Natural killer cell treated with Interleukin-12 subunit alpha and Interleukin-12 subunit beta and Interleukin-15 and Interleukin-18, amount 100 ng/mL, for 72 hours (primary cell): ENCODE results near the gene NDUFAF2. TPM values are rescaled to one million over a fixed set of nuclear protein-coding genes. Genes with fewer than 3 reads are reported as not detected.
"Not testable (repeated sequence)": the region's sequence is repeated elsewhere in the genome, so short reads cannot be mapped to it uniquely, and the experiment has no call there.

Experiments
- ATAC-seq, 2 donors: fragments of 150-1000 bp; cut with Tn5 transposase in 1 of 2; sonication (Bioruptor Pico), chemical (Tn5 transposase) in 1 of 2; 2 replicates each; pipeline ENCODE4 v1.10.0; 2021
- DNase-seq: peaks from one replicate; pipeline ENCODE4 v3.0.0; 2022; ENCODE audit warnings: low spot score
- H3K27ac Mint-ChIP-seq, 2 donors: 1 replicate in 1 of 2; 2 replicates in 1 of 2; pipeline ENCODE4 v1.8.0; 2022; ENCODE audit warnings: mixed read lengths in 2 of 2, mild to moderate bottlenecking in 1 of 2, moderate library complexity in 1 of 2
- H3K27me3 Mint-ChIP-seq, 2 donors: 1 replicate in 1 of 2; 2 replicates in 1 of 2; pipeline ENCODE4 v1.8.0; 2022; ENCODE audit warnings: mixed read lengths in 2 of 2
- H3K36me3 Mint-ChIP-seq: one replicate; pipeline ENCODE4 v1.8.0; 2022; ENCODE audit warnings: mixed read lengths
- H3K4me1 Mint-ChIP-seq, 2 donors: 1 replicate in 1 of 2; 2 replicates in 1 of 2; pipeline ENCODE4 v1.8.0; 2022; ENCODE audit warnings: low read depth in 2 of 2, mixed read lengths in 2 of 2, mild to moderate bottlenecking in 1 of 2
- H3K4me3 Mint-ChIP-seq: one replicate; pipeline ENCODE4 v1.8.0; 2022; ENCODE audit warnings: mixed read lengths
- H3K9me3 Mint-ChIP-seq: 2 replicates; pipeline ENCODE4 v1.8.0; 2022; ENCODE audit warnings: mixed read lengths
- total RNA-seq, 2 donors: library from RNA; stranded (reverse); gene quantifications; one replicate each; pipeline ENCODE4 v1.2.3, GENCODE V29; 2022

The NDUFAF2 gene
- total RNA-seq, 2 donors from 2014 or later, result 18.6 to 29.3 TPM

- no peaks in the 10 kb centered on the region for H3K27me3 Mint-ChIP-seq
- DNase-seq, result no peak
- no peak overlapping the region for H3K27ac Mint-ChIP-seq
- peaks cover under 1% of the 10 kb centered on the region for H3K36me3 Mint-ChIP-seq
- peaks cover 4 to 5% of the 10 kb centered on the region in 2 donors for H3K4me1 Mint-ChIP-seq
- H3K9me3 Mint-ChIP-seq, result no peaks in the 10 kb centered on the region
- no peak overlapping the region for H3K4me3 Mint-ChIP-seq
- no peak for ATAC-seq
These were observed 15.6 kb downstream of the NDUFAF2 start for GRCh38 chr5:60960591-60960990.

GRCh38 chr5:60961685-60962084 lies 16.7 kb downstream of the NDUFAF2 start:
- Mint-ChIP-seq H3K4me1 (peaks cover 4 to 5% of the 10 kb centered on the region in 2 donors), H3K27me3 (no peaks in the 10 kb centered on the region), H3K9me3 (no peaks in the 10 kb centered on the region), H3K27ac (no peak overlapping the region), H3K4me3 (no peak overlapping the region), H3K36me3 (peaks cover 8% of the 10 kb centered on the region)
- no peak for ATAC-seq
- no peak for DNase-seq

GRCh38 chr5:60972231-60972630 lies 27.2 kb downstream of the NDUFAF2 start:
- H3K36me3 Mint-ChIP-seq, result peaks cover 32% of the 10 kb centered on the region
- no peak overlapping the region for H3K27ac Mint-ChIP-seq
- peaks cover 2% of the 10 kb centered on the region for H3K9me3 Mint-ChIP-seq
- no peak overlapping the region for H3K4me3 Mint-ChIP-seq
- H3K27me3 Mint-ChIP-seq, result no peaks in the 10 kb centered on the region
- H3K4me1 Mint-ChIP-seq, result peaks cover 11 to 12% of the 10 kb centered on the region in 2 donors
- DNase-seq, result no peak
- peak; percentile 73 to 83 for ATAC-seq

GRCh38 chr5:60977956-60978737 lies 33.1 kb downstream of the NDUFAF2 start:
- ATAC-seq, result no peak
- Mint-ChIP-seq H3K27me3 (no peaks in the 10 kb centered on the region), H3K36me3 (peaks cover 24% of the 10 kb centered on the region), H3K27ac (no peak overlapping the region), H3K4me1 (peaks cover 5 to 8% of the 10 kb centered on the region in 2 donors), H3K4me3 (no peak overlapping the region), H3K9me3 (peaks cover 9% of the 10 kb centered on the region)
- DNase-seq, result no peak

GRCh38 chr5:60978968-60979367 lies 34.0 kb downstream of the NDUFAF2 start:
- H3K36me3 Mint-ChIP-seq, result peaks cover 24% of the 10 kb centered on the region
- peaks cover 9% of the 10 kb centered on the region for H3K9me3 Mint-ChIP-seq
- DNase-seq, result no peak
- ATAC-seq, result no peak
- H3K4me3 Mint-ChIP-seq, result no peak overlapping the region
- H3K27me3 Mint-ChIP-seq, result no peaks in the 10 kb centered on the region
- H3K27ac Mint-ChIP-seq, result no peak overlapping the region
- H3K4me1 Mint-ChIP-seq, result peaks cover 5 to 8% of the 10 kb centered on the region in 2 donors

- H3K27me3 Mint-ChIP-seq, result no peaks in the 10 kb centered on the region
- H3K9me3 Mint-ChIP-seq, result peaks cover 10% of the 10 kb centered on the region
- ATAC-seq (no peak), DNase-seq (no peak)
- no peak overlapping the region for H3K27ac Mint-ChIP-seq
- no peak overlapping the region for H3K4me3 Mint-ChIP-seq
- H3K4me1 Mint-ChIP-seq, result peaks cover 5 to 7% of the 10 kb centered on the region in 2 donors
- H3K36me3 Mint-ChIP-seq, result peaks cover 30% of the 10 kb centered on the region
These were observed 35.5 kb downstream of the NDUFAF2 start for GRCh38 chr5:60980511-60980910.

GRCh38 chr5:60982127-60982526 lies 37.1 kb downstream of the NDUFAF2 start:
- ATAC-seq, H3K27ac Mint-ChIP-seq, H3K27me3 Mint-ChIP-seq, DNase-seq, H3K4me1 Mint-ChIP-seq, H3K4me3 Mint-ChIP-seq: not testable (repeated sequence)
- peaks cover 46% of the 10 kb centered on the region for H3K36me3 Mint-ChIP-seq
- peaks cover 14% of the 10 kb centered on the region for H3K9me3 Mint-ChIP-seq

GRCh38 chr5:60989790-60990189 lies 44.8 kb downstream of the NDUFAF2 start:
- Mint-ChIP-seq H3K9me3 (peaks cover 32% of the 10 kb centered on the region), H3K4me3 (no peak overlapping the region), H3K36me3 (peaks cover 51% of the 10 kb centered on the region), H3K27me3 (no peaks in the 10 kb centered on the region), H3K4me1 (peaks cover 7 to 11% of the 10 kb centered on the region in 2 donors), H3K27ac (no peak overlapping the region)
- DNase-seq (no peak), ATAC-seq (no peak)

GRCh38 chr5:60992871-60993270 lies 47.9 kb downstream of the NDUFAF2 start:
- no peak for ATAC-seq
- no peak overlapping the region for H3K4me3 Mint-ChIP-seq
- H3K9me3 Mint-ChIP-seq, result peaks cover 17% of the 10 kb centered on the region
- no peak for DNase-seq
- no peaks in the 10 kb centered on the region for H3K27me3 Mint-ChIP-seq
- no peaks in the 10 kb centered on the region for H3K4me1 Mint-ChIP-seq
- peaks cover 24% of the 10 kb centered on the region for H3K36me3 Mint-ChIP-seq
- no peak overlapping the region for H3K27ac Mint-ChIP-seq

- H3K27me3 Mint-ChIP-seq, result no peaks in the 10 kb centered on the region
- H3K4me3 Mint-ChIP-seq, result no peak overlapping the region
- H3K4me1 Mint-ChIP-seq, result no peaks in the 10 kb centered on the region
- no peak overlapping the region for H3K27ac Mint-ChIP-seq
- DNase-seq (no peak), ATAC-seq (no peak)
- peaks cover 24% of the 10 kb centered on the region for H3K36me3 Mint-ChIP-seq
- H3K9me3 Mint-ChIP-seq, result peaks cover 17% of the 10 kb centered on the region
These were observed 48.4 kb downstream of the NDUFAF2 start for GRCh38 chr5:60993425-60993824.

GRCh38 chr5:60993875-60994571 lies 49.0 kb downstream of the NDUFAF2 start:
- Mint-ChIP-seq H3K9me3 (peaks cover 17% of the 10 kb centered on the region), H3K4me1 (no peaks in the 10 kb centered on the region), H3K27ac (no peak overlapping the region), H3K36me3 (peaks cover 24% of the 10 kb centered on the region), H3K27me3 (no peaks in the 10 kb centered on the region), H3K4me3 (no peak overlapping the region)
- DNase-seq (no peak), ATAC-seq (no peak)

GRCh38 chr5:60996368-60996767 lies 51.4 kb downstream of the NDUFAF2 start:
- peaks cover 7% of the 10 kb centered on the region for H3K9me3 Mint-ChIP-seq
- no peaks in the 10 kb centered on the region for H3K4me1 Mint-ChIP-seq
- H3K27ac Mint-ChIP-seq, result no peak overlapping the region
- DNase-seq, result no peak
- H3K4me3 Mint-ChIP-seq, result no peak overlapping the region
- H3K36me3 Mint-ChIP-seq, result peaks cover 17% of the 10 kb centered on the region
- ATAC-seq, result no peak
- H3K27me3 Mint-ChIP-seq, result no peaks in the 10 kb centered on the region

GRCh38 chr5:60997721-60998120 lies 52.7 kb downstream of the NDUFAF2 start:
- H3K27me3 Mint-ChIP-seq, result no peaks in the 10 kb centered on the region
- H3K4me1 Mint-ChIP-seq, result no peaks in the 10 kb centered on the region
- no peak for ATAC-seq
- no peak overlapping the region for H3K27ac Mint-ChIP-seq
- H3K9me3 Mint-ChIP-seq, result no peaks in the 10 kb centered on the region
- no peak overlapping the region for H3K4me3 Mint-ChIP-seq
- DNase-seq, result no peak
- peaks cover 8% of the 10 kb centered on the region for H3K36me3 Mint-ChIP-seq

- Mint-ChIP-seq H3K27me3 (no peaks in the 10 kb centered on the region), H3K9me3 (no peaks in the 10 kb centered on the region), H3K4me1 (no peaks in the 10 kb centered on the region), H3K4me3 (no peak overlapping the region), H3K27ac (no peak overlapping the region), H3K36me3 (no peaks in the 10 kb centered on the region)
- DNase-seq (no peak), ATAC-seq (no peak)
These were observed 55.9 kb downstream of the NDUFAF2 start for GRCh38 chr5:61000887-61001286.
